WTC11 (cell line): ENCODE results near the gene SORL1. TPM values are rescaled to one million over a fixed set of nuclear protein-coding genes. Genes with fewer than 3 reads are reported as not detected.

ENCODE experiments used
- ATAC-seq: fragments of 200-7000 bp; cut with Tn5 transposase; 2 replicates; pipeline ENCODE4 v1.10.0; 2021; ENCODE audit warnings: mild to moderate bottlenecking, moderate library complexity
- CTCF ChIA-PET: fragments of 300-600 bp; sonication (Branson Sonifier 250); formaldehyde crosslinking; loops from one replicate; lab custom pipeline; 2021; ENCODE audit warnings: antibody characterized with exemption; lab: Charles Lee
- POLR2A ChIA-PET: fragments of 350-600 bp; sonication (Branson Sonifier 250); formaldehyde crosslinking; loops from one replicate; lab custom pipeline; 2021; ENCODE audit warnings: antibody characterized with exemption; lab: Charles Lee
- DNase-seq: peaks from one replicate; pipeline ENCODE4 v3.0.0; 2021; ENCODE audit warnings: low spot score
- H3K27ac Mint-ChIP-seq: 2 replicates; pipeline ENCODE4 v1.8.0; 2021; ENCODE audit warnings: mixed read lengths
- H3K27me3 Mint-ChIP-seq: 2 replicates; pipeline ENCODE4 v1.8.0; 2021; ENCODE audit warnings: low read depth, mild to moderate bottlenecking, moderate library complexity, mixed read lengths
- H3K36me3 Mint-ChIP-seq: 2 replicates; pipeline ENCODE4 v1.8.0; 2021; ENCODE audit warnings: mixed read lengths
- H3K4me1 Mint-ChIP-seq: 2 replicates; pipeline ENCODE4 v1.8.0; 2022; ENCODE audit warnings: mixed read lengths
- H3K4me3 Mint-ChIP-seq: 2 replicates; pipeline ENCODE4 v1.8.0; 2021; ENCODE audit warnings: mild to moderate bottlenecking, moderate library complexity, mixed read lengths
- H3K9me3 Mint-ChIP-seq: 2 replicates; pipeline ENCODE4 v1.8.0; 2021; ENCODE audit warnings: mixed read lengths
- CDX4 ChIP-seq: fragments of 250-450 bp; sonication (Bioruptor Pico); IDR thresholded peaks from 2 replicates; pipeline ENCODE4 v1.9.0; 2021; ENCODE audit warnings: moderate library complexity, mild to moderate bottlenecking, inconsistent platforms, borderline replicate concordance
- ELF4 ChIP-seq: sonication (generic); formaldehyde crosslinking; IDR thresholded peaks from 2 replicates; pipeline ENCODE4 v1.8.1; 2022; ENCODE audit warnings: low read depth, mild to moderate bottlenecking, moderate library complexity, missing genetic modification reagents
- HMGA2 ChIP-seq: fragments of 250-450 bp; sonication (Bioruptor Pico); IDR thresholded peaks from 2 replicates; pipeline ENCODE4 v1.4.0; 2021; ENCODE audit warnings: mild to moderate bottlenecking, moderate library complexity
- NR3C1 ChIP-seq: sonication (generic); formaldehyde crosslinking; conservative IDR thresholded peaks from 2 replicates; pipeline ENCODE4 v1.8.1; 2023; ENCODE audit warnings: low read depth, mild to moderate bottlenecking, missing genetic modification reagents
- OVOL2 ChIP-seq: fragments of 250-450 bp; sonication (Bioruptor Pico); IDR thresholded peaks from 2 replicates; pipeline ENCODE4 v1.9.0; 2021; ENCODE audit warnings: mild to moderate bottlenecking, borderline replicate concordance
- PREB ChIP-seq: sonication (generic); formaldehyde crosslinking; IDR thresholded peaks from 2 replicates; pipeline ENCODE4 v1.8.1; 2022; ENCODE audit warnings: mild to moderate bottlenecking, missing genetic modification reagents, moderate library complexity, borderline replicate concordance
- SMAD4 ChIP-seq: sonication (generic); formaldehyde crosslinking; IDR thresholded peaks from 2 replicates; pipeline ENCODE4 v1.8.0; 2022; ENCODE audit warnings: mild to moderate bottlenecking, missing genetic modification reagents
- STAT6 ChIP-seq: sonication (generic); formaldehyde crosslinking; conservative IDR thresholded peaks from 2 replicates; pipeline ENCODE4 v1.8.1; 2023; ENCODE audit warnings: mild to moderate bottlenecking, low read depth, missing genetic modification reagents, moderate library complexity
- TP53 ChIP-seq: sonication (generic); formaldehyde crosslinking; IDR thresholded peaks from 2 replicates; pipeline ENCODE4 v1.8.1; 2023; ENCODE audit warnings: mild to moderate bottlenecking, missing genetic modification reagents
- ZMAT4 ChIP-seq: fragments of 250-450 bp; sonication (Bioruptor Pico); IDR thresholded peaks from 2 replicates; pipeline ENCODE4 v1.9.0; 2021; ENCODE audit warnings: mild to moderate bottlenecking
- ZNF138 ChIP-seq: sonication (generic); formaldehyde crosslinking; conservative IDR thresholded peaks from 2 replicates; pipeline ENCODE4 v1.8.1; 2022; ENCODE audit warnings: mild to moderate bottlenecking, moderate library complexity, missing genetic modification reagents
- ZNF219 ChIP-seq: sonication (generic); formaldehyde crosslinking; IDR thresholded peaks from 2 replicates; pipeline ENCODE4 v1.8.0; 2023; ENCODE audit warnings: missing genetic modification reagents, mild to moderate bottlenecking, borderline replicate concordance
- ZNF263 ChIP-seq: sonication (generic); formaldehyde crosslinking; IDR thresholded peaks from 2 replicates; pipeline ENCODE4 v1.8.1; 2022; ENCODE audit warnings: low read depth, mild to moderate bottlenecking, moderate library complexity, missing genetic modification reagents
- ZNF317 ChIP-seq: sonication (generic); formaldehyde crosslinking; IDR thresholded peaks from 2 replicates; pipeline ENCODE4 v1.8.1; 2023; ENCODE audit warnings: low read depth, mild to moderate bottlenecking, moderate library complexity, missing genetic modification reagents, borderline replicate concordance
- total RNA-seq: library from RNA; stranded (reverse); gene quantifications from 3 replicates; pipeline ENCODE4 v1.2.3, GENCODE V29; 2021
- TF ChIP-seq, protein P1 (sequence below): sonication (generic); formaldehyde crosslinking; IDR thresholded peaks from 2 replicates; pipeline ENCODE4 v1.8.1; 2022; ENCODE audit warnings: mild to moderate bottlenecking, moderate library complexity, missing genetic modification reagents
- TF ChIP-seq, protein P2 (sequence below): sonication (generic); formaldehyde crosslinking; IDR thresholded peaks from 2 replicates; pipeline ENCODE4 v1.8.1; 2022; ENCODE audit warnings: low read depth, missing genetic modification reagents, borderline replicate concordance
- TF ChIP-seq, protein P3 (sequence below): sonication (generic); formaldehyde crosslinking; IDR thresholded peaks from 2 replicates; pipeline ENCODE4 v1.8.1; 2023; ENCODE audit warnings: mild to moderate bottlenecking, missing genetic modification reagents, moderate library complexity

The SORL1 gene
- total RNA-seq, 1 experiment from 2014 or later, result 87.1 TPM

DNA sequence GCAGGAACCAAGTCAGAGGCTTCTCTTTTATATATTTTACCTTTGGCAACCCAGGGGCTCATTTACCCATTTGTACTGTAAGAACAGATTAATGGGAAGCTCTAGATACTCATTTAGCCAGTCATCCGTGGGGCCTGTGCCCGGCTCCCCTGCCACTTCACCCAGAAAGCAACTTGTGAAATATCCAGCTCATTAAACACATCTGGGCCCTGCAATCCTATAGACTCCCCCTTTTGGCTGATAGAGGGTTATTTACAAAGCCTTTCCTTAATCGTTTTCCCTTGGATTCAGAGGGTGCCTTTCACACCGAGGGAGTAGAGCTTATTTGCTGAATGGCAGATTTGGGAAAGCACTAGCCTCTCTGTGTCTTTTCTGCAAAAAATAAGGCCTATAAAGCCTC, 119.4 kb downstream of the SORL1 start (continued):
- TF ChIP-seq, protein P1, sequence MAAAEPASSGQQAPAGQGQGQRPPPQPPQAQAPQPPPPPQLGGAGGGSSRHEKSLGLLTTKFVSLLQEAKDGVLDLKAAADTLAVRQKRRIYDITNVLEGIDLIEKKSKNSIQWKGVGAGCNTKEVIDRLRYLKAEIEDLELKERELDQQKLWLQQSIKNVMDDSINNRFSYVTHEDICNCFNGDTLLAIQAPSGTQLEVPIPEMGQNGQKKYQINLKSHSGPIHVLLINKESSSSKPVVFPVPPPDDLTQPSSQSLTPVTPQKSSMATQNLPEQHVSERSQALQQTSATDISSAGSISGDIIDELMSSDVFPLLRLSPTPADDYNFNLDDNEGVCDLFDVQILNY (CRISPR knock-in tag), result no peak
- TF ChIP-seq TP53 (CRISPR knock-in tag), result no peak
- no peak for TF ChIP-seq PREB (CRISPR knock-in tag)
- TF ChIP-seq, protein P2, sequence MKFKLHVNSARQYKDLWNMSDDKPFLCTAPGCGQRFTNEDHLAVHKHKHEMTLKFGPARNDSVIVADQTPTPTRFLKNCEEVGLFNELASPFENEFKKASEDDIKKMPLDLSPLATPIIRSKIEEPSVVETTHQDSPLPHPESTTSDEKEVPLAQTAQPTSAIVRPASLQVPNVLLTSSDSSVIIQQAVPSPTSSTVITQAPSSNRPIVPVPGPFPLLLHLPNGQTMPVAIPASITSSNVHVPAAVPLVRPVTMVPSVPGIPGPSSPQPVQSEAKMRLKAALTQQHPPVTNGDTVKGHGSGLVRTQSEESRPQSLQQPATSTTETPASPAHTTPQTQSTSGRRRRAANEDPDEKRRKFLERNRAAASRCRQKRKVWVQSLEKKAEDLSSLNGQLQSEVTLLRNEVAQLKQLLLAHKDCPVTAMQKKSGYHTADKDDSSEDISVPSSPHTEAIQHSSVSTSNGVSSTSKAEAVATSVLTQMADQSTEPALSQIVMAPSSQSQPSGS (CRISPR knock-in tag), result no peak
- TF ChIP-seq, protein P3, sequence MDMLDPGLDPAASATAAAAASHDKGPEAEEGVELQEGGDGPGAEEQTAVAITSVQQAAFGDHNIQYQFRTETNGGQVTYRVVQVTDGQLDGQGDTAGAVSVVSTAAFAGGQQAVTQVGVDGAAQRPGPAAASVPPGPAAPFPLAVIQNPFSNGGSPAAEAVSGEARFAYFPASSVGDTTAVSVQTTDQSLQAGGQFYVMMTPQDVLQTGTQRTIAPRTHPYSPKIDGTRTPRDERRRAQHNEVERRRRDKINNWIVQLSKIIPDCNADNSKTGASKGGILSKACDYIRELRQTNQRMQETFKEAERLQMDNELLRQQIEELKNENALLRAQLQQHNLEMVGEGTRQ (CRISPR knock-in tag), result no peak

DNA sequence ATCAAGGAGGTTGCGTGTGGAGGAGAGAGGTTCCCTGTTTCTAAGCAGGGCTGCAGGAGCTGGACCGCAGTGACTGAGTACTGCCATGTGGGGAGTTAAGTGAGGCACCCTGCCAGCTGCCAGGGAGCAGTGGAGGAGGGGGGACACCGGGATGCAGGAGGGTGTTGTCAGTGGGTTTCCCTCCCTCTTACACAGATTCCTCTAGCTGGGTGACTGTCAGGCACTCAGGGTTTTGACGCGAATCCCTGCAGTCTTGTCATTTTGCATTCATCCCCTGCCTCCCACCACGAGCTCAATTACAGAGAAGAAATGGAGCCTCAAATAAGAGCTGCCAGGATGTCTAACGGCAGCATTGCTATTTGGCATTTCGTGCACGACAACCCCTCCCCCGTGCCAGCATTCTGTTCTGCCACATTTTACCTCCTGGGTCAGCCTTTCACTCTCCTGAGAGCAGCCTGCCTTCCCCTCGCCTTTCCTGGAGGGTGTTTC, 120.5 kb downstream of the SORL1 start:
- ATAC-seq (peak; percentile 48), DNase-seq (no peak)
- Mint-ChIP-seq H3K27me3 (no peaks in the 10 kb centered on the region), H3K9me3 (peaks cover 11% of the 10 kb centered on the region), H3K27ac (peak overlapping the region; percentile 82; the same call in 1 of the 2 replicates), H3K4me3 (no peak overlapping the region), H3K36me3 (peaks cover 76% of the 10 kb centered on the region), H3K4me1 (peaks cover 8% of the 10 kb centered on the region)
- no peak for TF ChIP-seq STAT6
- TF ChIP-seq CDX4 (CRISPR knock-in tag), result no peak
- TF ChIP-seq HMGA2 (CRISPR knock-in tag), result no peak
- no peak for TF ChIP-seq ZNF138 (CRISPR knock-in tag)
- TF ChIP-seq NR3C1, result no peak
- no peak for TF ChIP-seq SMAD4 (CRISPR knock-in tag)
- no peak for TF ChIP-seq ELF4 (CRISPR knock-in tag)
- no peak for TF ChIP-seq ZNF219
- TF ChIP-seq OVOL2 (CRISPR knock-in tag), result no peak
- TF ChIP-seq ZNF317 (CRISPR knock-in tag), result no peak
- no peak for TF ChIP-seq PREB (CRISPR knock-in tag)
- no peak for TF ChIP-seq ZMAT4 (CRISPR knock-in tag)
- TF ChIP-seq ZNF263 (CRISPR knock-in tag), result no peak
- CTCF ChIA-PET, result interaction anchor here (1.2 to 1.4 kb wide), 2 partner anchors 19 to 145 kb away, joined by 4 to 6 read pairs; no protein-coding TSS in a partner anchor
- POLR2A ChIA-PET, result interaction anchor here (0.6 kb wide), 1 partner anchor 13 kb away, joined by 3 read pairs; no protein-coding TSS in a partner anchor
